ENCODE data around the gene C12orf60. TPM values are rescaled to one million over a fixed set of nuclear protein-coding genes. Genes with fewer than 3 reads are reported as not detected.

C12orf60 gene
- total RNA-seq, 1 donor from 2014 or later: 1.2 TPM

DNA sequence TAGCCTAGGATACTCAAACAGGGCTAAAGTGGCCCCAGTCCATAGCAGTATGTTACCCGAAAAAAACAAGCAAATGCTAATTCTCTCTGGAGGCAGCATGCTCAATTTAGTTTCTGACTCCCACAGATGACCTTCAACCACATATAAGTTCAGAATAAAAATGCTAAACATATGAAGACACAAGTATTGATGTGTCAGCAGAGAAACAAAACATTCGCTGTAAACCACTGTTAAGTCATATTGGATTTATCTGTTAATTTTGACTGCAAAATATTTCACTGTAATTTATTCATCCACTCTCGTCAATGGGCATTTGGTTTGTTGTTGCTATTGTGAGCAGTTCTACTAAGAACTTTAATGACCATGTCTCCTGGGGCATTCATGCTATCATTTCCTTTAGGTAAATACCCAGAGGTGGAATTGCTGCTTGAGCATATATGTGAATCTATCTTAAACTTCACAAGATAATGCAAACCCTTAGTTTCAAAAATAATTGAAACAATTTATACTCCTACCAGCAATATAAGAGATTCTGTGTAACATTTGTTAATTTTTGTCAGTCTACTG lies 36.7 kb upstream of the C12orf60 start:
- H3K27ac Mint-ChIP-seq (ENCODE audit: unreplicated experiment): no peak overlapping the region
- H3K9me3 Mint-ChIP-seq (ENCODE audit: unreplicated experiment): peaks cover 7% of the 10 kb centered on the region
- DNase-seq (ENCODE audit: extremely low spot score, unreplicated experiment): no peak
- TF ChIP-seq, protein P1, sequence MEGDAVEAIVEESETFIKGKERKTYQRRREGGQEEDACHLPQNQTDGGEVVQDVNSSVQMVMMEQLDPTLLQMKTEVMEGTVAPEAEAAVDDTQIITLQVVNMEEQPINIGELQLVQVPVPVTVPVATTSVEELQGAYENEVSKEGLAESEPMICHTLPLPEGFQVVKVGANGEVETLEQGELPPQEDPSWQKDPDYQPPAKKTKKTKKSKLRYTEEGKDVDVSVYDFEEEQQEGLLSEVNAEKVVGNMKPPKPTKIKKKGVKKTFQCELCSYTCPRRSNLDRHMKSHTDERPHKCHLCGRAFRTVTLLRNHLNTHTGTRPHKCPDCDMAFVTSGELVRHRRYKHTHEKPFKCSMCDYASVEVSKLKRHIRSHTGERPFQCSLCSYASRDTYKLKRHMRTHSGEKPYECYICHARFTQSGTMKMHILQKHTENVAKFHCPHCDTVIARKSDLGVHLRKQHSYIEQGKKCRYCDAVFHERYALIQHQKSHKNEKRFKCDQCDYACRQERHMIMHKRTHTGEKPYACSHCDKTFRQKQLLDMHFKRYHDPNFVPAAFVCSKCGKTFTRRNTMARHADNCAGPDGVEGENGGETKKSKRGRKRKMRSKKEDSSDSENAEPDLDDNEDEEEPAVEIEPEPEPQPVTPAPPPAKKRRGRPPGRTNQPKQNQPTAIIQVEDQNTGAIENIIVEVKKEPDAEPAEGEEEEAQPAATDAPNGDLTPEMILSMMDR (IDR thresholded peaks at IDR 0.05): no peak
- H3K36me3 Mint-ChIP-seq (ENCODE audit: unreplicated experiment): peaks cover 16% of the 10 kb centered on the region
- no peak overlapping the region for H3K4me3 Mint-ChIP-seq (ENCODE audit: unreplicated experiment)
- no peaks in the 10 kb centered on the region for H3K27me3 Mint-ChIP-seq (ENCODE audit: unreplicated experiment)
- peaks cover 32% of the 10 kb centered on the region for H3K4me1 Mint-ChIP-seq (ENCODE audit: unreplicated experiment)

DNA sequence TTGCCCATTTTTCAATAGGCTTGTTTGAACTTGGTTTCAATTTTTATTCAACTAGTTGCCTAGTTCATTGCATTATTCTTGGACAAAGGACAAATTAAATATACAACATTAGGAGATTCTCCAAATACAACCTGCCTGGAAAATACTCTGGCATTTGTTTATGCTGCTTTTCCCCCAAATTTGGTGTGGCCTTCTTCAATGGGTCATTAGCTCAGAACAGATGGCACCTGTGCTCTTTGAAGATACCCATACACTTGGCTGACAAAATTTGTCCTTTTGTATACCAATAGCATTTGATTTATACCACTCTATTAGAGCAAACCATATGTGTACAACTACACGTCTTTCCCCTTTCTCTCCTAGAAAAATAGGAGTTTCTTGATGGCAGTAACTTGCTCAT lies 35.9 kb upstream of the C12orf60 start:
- Mint-ChIP-seq H3K9me3 (ENCODE audit: unreplicated experiment) (peaks cover 7% of the 10 kb centered on the region), H3K27me3 (ENCODE audit: unreplicated experiment) (no peaks in the 10 kb centered on the region), H3K4me1 (ENCODE audit: unreplicated experiment) (peaks cover 35% of the 10 kb centered on the region), H3K27ac (ENCODE audit: unreplicated experiment) (no peak overlapping the region), H3K36me3 (ENCODE audit: unreplicated experiment) (peaks cover 15% of the 10 kb centered on the region), H3K4me3 (ENCODE audit: unreplicated experiment) (peak overlapping the region; percentile 15)
- no peak for DNase-seq (ENCODE audit: extremely low spot score, unreplicated experiment)
- TF ChIP-seq, protein P1 (IDR thresholded peaks at IDR 0.05): no peak

- TF ChIP-seq, protein P1 (IDR thresholded peaks at IDR 0.05): no peak
- peak overlapping the region; percentile 97 for H3K4me3 Mint-ChIP-seq (ENCODE audit: unreplicated experiment)
- no peak for DNase-seq (ENCODE audit: extremely low spot score, unreplicated experiment)
- peaks cover 15% of the 10 kb centered on the region for H3K36me3 Mint-ChIP-seq (ENCODE audit: unreplicated experiment)
- peak overlapping the region; percentile 99 for H3K27ac Mint-ChIP-seq (ENCODE audit: unreplicated experiment)
- H3K27me3 Mint-ChIP-seq (ENCODE audit: unreplicated experiment): no peaks in the 10 kb centered on the region
- H3K9me3 Mint-ChIP-seq (ENCODE audit: unreplicated experiment): peaks cover 7% of the 10 kb centered on the region
- H3K4me1 Mint-ChIP-seq (ENCODE audit: unreplicated experiment): peaks cover 37% of the 10 kb centered on the region
Observed at GRCh38 chr12:14768823-14769405, 34.6 kb upstream of the C12orf60 start.

- no peaks in the 10 kb centered on the region for H3K27me3 Mint-ChIP-seq (ENCODE audit: unreplicated experiment)
- TF ChIP-seq, protein P1 (IDR thresholded peaks at IDR 0.05): no peak
- DNase-seq (ENCODE audit: extremely low spot score, unreplicated experiment): no peak
- H3K4me3 Mint-ChIP-seq (ENCODE audit: unreplicated experiment): peak overlapping the region; percentile 97
- peaks cover 38% of the 10 kb centered on the region for H3K4me1 Mint-ChIP-seq (ENCODE audit: unreplicated experiment)
- H3K27ac Mint-ChIP-seq (ENCODE audit: unreplicated experiment): peak overlapping the region; percentile 99
- peaks cover 15% of the 10 kb centered on the region for H3K36me3 Mint-ChIP-seq (ENCODE audit: unreplicated experiment)
- peaks cover 7% of the 10 kb centered on the region for H3K9me3 Mint-ChIP-seq (ENCODE audit: unreplicated experiment)
Observed at GRCh38 chr12:14769466-14769968, 34.0 kb upstream of the C12orf60 start.

DNA sequence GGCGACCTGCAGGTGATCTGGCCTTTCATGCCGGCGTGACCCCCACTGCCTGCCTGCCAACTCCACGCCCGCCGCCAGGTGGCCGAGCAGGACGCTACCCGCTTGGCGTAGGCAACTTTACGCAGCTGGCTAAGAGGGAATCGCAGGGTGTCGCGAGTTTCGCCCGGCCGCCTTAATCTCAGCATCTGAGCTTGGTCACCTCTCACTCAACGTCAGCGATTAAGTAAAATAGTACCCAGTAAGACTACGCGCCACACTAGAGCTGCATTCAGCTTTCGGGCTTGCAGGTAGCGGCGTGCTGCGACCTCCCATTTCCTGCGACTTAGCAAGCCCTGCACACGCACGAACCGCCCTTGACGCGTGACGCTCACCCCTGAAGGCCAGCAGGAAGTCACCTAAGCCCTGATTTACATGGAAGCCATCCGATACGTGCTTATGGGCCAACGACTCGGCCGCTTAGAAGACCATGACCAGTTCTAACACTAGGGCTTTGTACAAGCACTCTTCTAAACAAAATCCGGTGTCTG lies 33.4 kb upstream of the C12orf60 start:
- H3K4me1 Mint-ChIP-seq (ENCODE audit: unreplicated experiment): peaks cover 42% of the 10 kb centered on the region
- DNase-seq (ENCODE audit: extremely low spot score, unreplicated experiment): peak; percentile 89

More for the DNA sequence above, 33.4 kb upstream of the C12orf60 start:
- H3K27ac Mint-ChIP-seq (ENCODE audit: unreplicated experiment): peak overlapping the region; percentile 99
- peak overlapping the region; percentile 97 for H3K4me3 Mint-ChIP-seq (ENCODE audit: unreplicated experiment)
- peaks cover 7% of the 10 kb centered on the region for H3K9me3 Mint-ChIP-seq (ENCODE audit: unreplicated experiment)
- no peaks in the 10 kb centered on the region for H3K27me3 Mint-ChIP-seq (ENCODE audit: unreplicated experiment)
- peaks cover 15% of the 10 kb centered on the region for H3K36me3 Mint-ChIP-seq (ENCODE audit: unreplicated experiment)
- TF ChIP-seq, protein P1 (IDR thresholded peaks at IDR 0.05): peak; percentile 77

Measured in osteocyte (in vitro differentiated cells).